ENCODE results near the gene TOP3B.

GRCh38 chr22:21921729-21922128, 60.9 kb downstream of the TOP3B start:
- TF ChIP-seq CTCF (IDR thresholded peaks at IDR 0.05; ENCODE audit: low read depth, low read length, poor library complexity, severe bottlenecking): no peak
- no peak for TF ChIP-seq EZH2phosphoT487 (IDR thresholded peaks at IDR 0.05; ENCODE audit: borderline replicate concordance, low read length)

Measured in DOHH2 (cell line).